SK-N-SH (cell line): ENCODE results near the gene TAB2.

Experiments used
- CTCF ChIP-seq: fragments of 200-600 bp; sonication (generic); IDR thresholded peaks from 2 replicates; pipeline ENCODE4 v1.6.1; 2017; ENCODE audit warnings: antibody characterized with exemption, mild to moderate bottlenecking, moderate library complexity
- EZH2phosphoT487 ChIP-seq: fragments of 200-600 bp; sonication (generic); IDR thresholded peaks from 2 replicates; pipeline ENCODE4 v1.6.1; 2017; ENCODE audit warnings: low read depth, mixed run types, mild to moderate bottlenecking, antibody characterized with exemption, moderate library complexity, borderline replicate concordance
- FOSL2 ChIP-seq: IDR thresholded peaks from 2 replicates; pipeline ENCODE4 v1.4.0; 2012; ENCODE audit warnings: low read depth, mild to moderate bottlenecking, moderate library complexity, borderline replicate concordance
- FOXM1 ChIP-seq: IDR thresholded peaks from 2 replicates; pipeline ENCODE4 v1.4.0; 2012; ENCODE audit warnings: low read depth, mild to moderate bottlenecking
- GATA2 ChIP-seq: sonication (generic); formaldehyde crosslinking; IDR thresholded peaks from 2 replicates; pipeline ENCODE4 v1.5.0; 2020; ENCODE audit warnings: mild to moderate bottlenecking, missing genetic modification reagents
- MAX ChIP-seq: IDR thresholded peaks from 2 replicates; pipeline ENCODE4 v1.4.0; 2012; ENCODE audit warnings: low read depth
- MXI1 ChIP-seq: IDR thresholded peaks from 2 replicates; pipeline ENCODE4 v1.6.1; 2012; ENCODE audit warnings: mild to moderate bottlenecking, low read depth, low read length, improper control_type of control experiment
- TF ChIP-seq, protein P1 (sequence below): IDR thresholded peaks from 2 replicates; pipeline ENCODE4 v1.4.0; 2012; ENCODE audit warnings: low read depth, borderline replicate concordance

DNA sequence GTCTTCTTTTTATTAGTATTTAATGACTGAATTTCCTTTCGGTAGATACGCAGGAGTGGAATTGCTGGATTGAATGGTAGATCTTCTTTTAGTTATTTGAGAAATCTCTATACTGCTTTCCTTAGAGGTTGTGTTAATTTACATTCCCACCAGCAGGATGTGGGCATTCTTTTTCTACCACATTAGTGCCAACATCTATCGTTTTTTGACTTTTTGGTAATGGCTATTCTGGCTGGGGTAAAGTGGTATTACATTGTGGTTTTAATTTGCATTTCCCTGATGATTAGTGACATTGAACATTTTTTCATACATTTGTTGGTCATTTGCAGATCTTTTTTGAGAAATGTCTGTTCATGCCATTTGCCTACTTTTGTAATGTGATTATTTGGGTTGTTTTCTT is 119.7 kb downstream of the TAB2 start:
- no peak for TF ChIP-seq EZH2phosphoT487
- TF ChIP-seq MAX: no peak
- TF ChIP-seq GATA2 (CRISPR knock-in tag): no peak
- TF ChIP-seq CTCF: no peak
- no peak for TF ChIP-seq FOXM1
- TF ChIP-seq MXI1: no peak
- no peak for TF ChIP-seq FOSL2
- TF ChIP-seq, protein P1, sequence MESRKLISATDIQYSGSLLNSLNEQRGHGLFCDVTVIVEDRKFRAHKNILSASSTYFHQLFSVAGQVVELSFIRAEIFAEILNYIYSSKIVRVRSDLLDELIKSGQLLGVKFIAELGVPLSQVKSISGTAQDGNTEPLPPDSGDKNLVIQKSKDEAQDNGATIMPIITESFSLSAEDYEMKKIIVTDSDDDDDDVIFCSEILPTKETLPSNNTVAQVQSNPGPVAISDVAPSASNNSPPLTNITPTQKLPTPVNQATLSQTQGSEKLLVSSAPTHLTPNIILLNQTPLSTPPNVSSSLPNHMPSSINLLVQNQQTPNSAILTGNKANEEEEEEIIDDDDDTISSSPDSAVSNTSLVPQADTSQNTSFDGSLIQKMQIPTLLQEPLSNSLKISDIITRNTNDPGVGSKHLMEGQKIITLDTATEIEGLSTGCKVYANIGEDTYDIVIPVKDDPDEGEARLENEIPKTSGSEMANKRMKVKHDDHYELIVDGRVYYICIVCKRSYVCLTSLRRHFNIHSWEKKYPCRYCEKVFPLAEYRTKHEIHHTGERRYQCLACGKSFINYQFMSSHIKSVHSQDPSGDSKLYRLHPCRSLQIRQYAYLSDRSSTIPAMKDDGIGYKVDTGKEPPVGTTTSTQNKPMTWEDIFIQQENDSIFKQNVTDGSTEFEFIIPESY: no peak
